Kidney capillary endothelial cell (primary cell): ENCODE measurements around the gene ZFP28.

Experiments
- DNase-seq: peaks from one replicate; pipeline ENCODE4 v3.0.0-alpha.2; 2018; ENCODE audit warnings: low spot score

The ZFP28 gene

DNA sequence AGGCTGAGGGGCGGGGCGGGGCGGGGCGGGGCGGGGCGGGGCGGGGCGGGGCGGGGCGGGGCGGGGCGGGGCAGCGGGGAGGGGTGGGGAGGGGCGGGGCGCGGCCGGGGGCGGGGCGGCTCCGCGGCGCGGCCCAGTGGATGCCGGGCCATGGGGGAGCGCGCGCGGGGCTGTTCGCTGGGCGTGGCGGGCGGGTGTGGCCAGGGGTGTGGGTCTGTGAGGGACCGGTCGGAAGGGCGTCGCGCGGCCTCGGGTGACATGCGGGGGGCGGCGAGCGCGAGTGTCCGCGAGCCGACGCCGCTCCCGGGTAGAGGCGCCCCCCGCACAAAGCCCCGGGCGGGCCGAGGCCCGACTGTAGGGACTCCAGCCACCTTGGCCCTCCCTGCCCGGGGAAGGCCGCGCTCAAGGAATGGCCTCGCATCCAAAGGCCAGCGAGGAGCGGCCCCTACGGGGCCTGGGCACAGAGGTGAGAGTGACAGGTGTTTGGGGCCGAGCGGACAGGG, at the start of gene ZFP28:
TSS of gene ZFP28 (plus strand) at position 188 of the 503 bp plus-strand sequence. CDS start at position 259, 71 bp downstream.
- peak; percentile 32 for DNase-seq

DNA sequence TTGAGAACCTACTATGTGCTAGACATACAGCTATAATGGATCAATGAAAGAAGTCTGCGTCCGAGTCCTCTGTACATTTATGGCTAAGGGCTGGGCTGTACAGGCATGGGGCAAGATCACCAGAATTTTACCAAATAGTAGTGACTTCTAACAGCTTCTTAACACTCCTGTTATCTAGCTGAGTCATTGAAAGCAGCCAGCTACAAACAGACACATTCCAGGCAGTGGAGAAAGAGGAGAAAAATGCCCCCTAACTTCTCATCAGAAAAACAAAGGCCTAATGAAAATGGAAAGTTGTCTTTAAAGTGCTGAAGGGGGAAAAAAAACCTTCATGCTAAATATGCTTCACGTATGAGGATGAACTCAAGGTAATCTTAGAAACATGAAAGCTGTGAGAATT, 47.3 kb upstream of the ZFP28 start:
- DNase-seq = no peak

DNA sequence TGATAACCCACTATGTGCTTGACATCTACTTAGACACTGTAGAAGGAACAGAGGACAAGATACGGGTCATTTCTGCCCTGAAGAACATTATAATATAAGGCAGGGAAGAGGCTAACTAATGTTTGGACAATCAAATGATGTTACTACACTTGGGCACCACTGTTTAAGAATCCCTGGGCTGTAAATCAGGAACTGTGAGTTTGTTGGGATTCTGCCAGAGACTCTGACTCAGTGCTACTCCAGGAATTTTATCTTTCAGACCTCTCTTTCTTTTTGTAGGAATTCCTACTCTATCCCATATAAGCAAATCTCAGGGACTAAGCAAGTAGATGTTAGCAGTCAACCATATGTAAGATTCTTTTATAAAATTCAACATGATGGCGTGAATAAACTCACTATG, 34.2 kb upstream of the ZFP28 start:
- no peak for DNase-seq

DNA sequence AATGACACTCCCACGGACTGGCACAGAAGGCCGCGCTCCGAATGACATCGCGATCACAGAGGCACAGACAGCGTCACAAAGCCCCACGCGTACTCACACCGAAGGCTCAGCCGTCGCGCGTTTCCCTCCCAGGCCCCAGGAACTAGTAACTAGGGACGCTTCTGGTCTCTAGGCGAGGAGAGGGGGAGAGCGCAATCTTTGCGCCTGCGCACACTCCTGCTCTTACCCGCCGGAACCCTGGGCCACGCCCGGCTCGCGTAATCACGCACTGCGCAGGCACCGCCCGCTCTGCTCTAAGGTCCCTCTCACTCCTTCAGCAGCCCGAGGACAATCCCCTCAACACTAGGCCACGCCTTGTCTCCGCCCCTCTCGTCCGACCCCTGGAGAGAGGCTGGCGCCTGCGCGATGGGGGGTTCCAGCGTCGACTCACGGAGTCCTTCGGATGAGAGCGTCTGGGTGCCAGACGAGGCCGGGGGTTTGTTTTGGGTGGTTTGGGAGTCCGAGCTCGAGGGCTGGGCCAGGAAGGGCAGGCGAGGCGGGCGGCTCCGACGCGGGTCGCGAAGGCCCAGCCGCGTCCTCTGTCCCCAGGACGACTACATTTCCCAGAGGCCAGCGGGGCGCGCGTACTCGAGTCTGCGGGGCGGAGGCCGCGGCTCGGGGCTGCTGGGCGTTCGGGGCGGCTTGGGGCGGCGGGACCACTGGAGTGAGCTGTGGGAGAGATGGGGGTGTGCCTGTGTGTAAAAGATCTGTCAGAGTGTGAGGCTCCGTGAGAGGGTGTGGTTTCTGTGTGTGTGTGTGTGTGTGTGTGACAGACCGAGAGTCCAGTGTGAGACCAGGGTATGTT, 31.1 kb upstream of the ZFP28 start, which contains the start of gene ZNF471:
TSS of gene ZNF471 (plus strand) at position 410 of the 844 bp plus-strand sequence. CDS start 3,717 bp downstream, outside the sequence.
- peak; percentile 99 for DNase-seq

DNA sequence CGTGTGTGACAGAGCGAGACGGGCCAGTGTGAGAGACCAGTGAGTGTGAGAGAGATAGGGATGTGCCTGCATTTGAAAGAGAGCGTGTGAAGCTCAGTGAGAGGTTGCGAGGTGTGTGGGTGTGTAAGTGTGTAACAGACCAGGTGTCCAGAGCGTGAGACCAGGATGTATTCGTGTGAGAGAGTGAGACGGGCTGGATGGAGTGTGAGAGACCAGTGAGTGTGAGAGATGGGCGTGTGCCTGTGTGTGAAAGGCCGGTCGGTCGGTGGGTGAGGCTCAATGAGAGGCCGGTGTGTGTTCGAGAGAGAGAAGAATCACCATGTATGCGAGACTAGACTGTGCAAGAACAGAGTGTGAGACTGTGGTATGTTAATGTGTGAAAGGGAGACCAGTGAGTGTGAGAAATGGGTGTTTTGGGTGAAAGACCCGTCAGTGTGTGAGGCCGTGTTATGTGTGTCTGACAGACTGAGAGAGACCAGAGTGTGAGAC, 30.4 kb upstream of the ZFP28 start:
- no peak for DNase-seq

DNA sequence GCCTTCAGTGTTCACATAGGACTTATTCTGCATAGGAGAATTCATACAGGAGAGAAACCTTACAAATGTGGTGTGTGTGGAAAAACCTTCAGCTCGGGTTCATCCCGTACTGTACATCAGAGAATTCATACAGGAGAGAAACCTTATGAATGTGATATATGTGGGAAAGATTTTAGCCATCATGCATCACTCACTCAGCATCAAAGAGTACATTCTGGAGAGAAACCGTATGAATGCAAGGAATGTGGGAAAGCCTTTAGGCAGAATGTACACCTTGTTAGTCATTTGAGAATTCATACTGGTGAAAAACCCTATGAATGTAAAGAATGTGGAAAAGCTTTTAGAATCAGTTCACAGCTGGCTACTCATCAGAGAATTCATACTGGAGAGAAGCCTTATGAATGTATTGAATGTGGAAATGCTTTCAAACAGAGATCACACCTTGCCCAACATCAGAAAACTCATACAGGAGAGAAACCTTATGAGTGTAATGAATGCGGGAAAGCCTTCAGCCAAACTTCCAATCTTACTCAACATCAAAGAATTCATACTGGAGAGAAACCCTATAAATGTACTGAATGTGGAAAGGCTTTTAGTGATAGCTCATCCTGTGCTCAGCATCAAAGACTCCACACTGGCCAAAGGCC, 13.4 kb upstream of the ZFP28 start:
- no peak for DNase-seq

DNA sequence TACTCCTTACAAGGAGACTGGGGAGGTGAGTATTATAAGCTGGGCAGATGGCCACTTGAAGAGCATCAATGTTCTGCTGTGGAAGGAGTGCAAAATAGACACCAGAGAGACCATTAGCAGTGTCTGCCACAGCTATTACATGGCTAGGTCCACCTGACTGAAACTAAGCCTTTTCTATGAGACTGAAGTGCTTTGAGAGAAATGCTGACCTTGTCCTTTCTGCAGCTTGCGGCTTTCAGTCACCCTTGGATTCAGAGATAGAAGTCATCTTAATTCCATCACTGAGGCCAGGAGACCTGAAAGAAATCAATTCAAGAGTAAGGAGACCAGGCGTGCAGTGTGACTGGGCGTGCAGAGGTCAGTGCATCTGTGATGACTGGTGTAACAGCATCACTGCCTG, 1.3 kb upstream of the ZFP28 start:
- no peak for DNase-seq

DNA sequence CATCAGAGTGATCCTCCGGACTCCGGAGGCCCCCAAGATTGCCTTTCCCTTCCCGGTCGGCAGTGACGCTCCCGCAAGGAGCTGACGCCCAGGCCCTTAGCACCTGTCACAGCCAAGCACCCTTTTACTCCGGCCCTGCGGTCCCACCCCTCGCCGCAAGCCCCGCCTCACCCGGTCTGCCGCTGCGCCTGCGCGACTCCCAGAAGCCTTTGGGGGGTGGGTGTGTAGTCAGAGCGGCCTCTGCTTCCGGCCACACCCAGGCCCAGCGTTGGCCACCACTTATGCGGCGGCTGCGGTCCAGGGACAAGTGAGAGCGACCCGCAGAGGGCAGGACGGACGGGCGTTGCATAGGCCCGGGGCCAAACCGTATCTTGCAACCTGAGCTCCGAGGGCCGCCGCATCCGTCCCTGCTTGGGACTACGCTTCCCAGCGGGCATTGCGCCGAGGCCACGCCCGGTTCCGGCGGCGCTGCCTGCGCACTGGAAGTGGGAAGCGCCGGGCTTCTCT, 441 bp upstream of the ZFP28 start:
- peak; percentile 75 for DNase-seq

DNA sequence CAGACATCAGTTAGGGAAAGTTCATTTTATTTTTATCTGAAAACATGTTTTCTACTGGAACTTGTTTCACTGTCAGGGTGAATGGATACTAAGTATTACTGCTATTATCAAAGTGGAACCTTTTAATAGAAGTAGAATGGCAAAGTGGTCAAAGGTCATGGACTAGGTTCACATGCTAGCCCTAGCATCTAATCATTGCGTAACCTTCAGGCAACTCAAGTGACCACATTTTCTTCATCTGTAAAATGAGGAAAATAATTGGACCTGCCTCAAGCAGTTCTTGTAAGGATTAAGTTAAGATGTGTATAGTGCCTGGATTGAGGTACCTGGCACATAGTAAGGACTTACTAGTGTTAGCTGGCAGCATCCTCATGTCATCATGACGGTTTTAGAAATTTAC, 5.0 kb downstream of the ZFP28 start:
- no peak for DNase-seq

DNA sequence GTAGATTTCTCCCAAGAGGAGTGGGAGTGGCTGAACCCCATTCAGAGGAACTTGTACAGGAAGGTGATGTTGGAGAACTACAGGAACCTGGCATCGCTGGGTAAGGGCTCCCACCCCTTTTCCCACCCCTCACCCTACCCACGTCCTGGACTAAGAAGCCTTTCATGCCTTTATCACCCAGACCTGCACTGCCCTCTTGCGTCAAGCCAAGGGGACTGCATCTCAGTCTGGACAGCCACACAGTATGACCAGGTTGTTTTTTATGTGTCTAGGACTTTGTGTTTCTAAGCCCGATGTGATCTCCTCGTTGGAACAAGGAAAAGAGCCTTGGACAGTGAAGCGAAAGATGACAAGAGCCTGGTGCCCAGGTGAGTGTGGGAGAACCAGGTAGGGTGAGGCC, 8.8 kb downstream of the ZFP28 start:
- DNase-seq = no peak

DNA sequence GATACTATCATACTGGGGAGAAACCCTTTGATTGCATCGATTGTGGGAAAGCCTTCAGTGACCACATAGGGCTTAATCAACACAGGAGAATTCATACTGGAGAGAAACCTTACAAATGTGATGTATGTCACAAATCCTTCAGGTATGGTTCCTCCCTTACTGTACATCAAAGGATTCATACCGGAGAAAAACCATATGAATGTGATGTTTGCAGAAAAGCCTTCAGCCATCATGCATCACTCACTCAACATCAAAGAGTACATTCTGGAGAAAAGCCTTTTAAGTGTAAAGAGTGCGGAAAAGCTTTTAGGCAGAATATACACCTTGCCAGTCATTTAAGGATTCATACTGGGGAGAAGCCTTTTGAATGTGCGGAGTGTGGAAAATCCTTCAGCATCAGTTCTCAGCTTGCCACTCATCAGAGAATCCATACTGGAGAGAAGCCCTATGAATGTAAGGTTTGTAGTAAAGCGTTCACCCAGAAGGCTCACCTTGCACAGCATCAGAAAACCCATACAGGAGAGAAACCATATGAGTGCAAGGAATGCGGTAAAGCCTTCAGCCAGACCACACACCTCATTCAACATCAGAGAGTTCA, 15.6 kb downstream of the ZFP28 start:
- DNase-seq = no peak

DNA sequence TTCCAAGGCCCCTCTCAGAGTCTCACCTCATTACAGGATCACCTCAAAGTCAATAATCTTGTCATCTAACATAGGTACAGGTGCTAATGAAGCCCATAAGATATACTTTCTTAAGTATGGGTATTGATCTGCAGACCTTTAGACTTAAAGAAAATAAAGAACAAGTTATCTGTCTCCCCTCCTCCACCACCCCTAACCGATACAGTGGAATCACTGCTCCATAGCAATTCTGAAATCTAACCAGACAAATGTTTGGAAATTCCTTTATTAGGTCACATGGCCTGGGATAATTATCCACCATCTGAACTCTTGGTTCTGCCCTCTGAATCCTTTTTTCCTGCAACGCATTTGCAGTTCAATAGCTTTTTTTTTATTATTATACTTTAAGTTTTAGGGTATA, 24.0 kb downstream of the ZFP28 start:
- DNase-seq = no peak

DNA sequence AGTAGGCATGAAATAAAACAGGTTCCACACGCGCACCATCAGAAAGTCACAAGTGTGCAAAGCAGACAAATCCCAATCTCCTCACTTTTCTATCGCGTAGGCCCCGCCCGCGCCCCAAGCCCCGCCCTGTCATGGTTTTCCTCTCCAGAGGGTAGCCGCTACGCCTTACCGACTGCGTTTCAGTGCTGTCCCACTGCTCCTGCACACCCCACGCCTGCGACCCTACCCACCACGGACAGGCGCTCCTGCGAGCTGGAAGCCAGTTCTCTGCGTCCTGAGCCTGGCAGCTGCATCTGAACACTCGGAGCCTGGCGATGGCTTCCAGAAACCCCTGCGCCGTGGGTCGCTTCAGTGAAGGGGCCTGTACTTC, 28.1 kb downstream of the ZFP28 start:
- peak; percentile 27 for DNase-seq

DNA sequence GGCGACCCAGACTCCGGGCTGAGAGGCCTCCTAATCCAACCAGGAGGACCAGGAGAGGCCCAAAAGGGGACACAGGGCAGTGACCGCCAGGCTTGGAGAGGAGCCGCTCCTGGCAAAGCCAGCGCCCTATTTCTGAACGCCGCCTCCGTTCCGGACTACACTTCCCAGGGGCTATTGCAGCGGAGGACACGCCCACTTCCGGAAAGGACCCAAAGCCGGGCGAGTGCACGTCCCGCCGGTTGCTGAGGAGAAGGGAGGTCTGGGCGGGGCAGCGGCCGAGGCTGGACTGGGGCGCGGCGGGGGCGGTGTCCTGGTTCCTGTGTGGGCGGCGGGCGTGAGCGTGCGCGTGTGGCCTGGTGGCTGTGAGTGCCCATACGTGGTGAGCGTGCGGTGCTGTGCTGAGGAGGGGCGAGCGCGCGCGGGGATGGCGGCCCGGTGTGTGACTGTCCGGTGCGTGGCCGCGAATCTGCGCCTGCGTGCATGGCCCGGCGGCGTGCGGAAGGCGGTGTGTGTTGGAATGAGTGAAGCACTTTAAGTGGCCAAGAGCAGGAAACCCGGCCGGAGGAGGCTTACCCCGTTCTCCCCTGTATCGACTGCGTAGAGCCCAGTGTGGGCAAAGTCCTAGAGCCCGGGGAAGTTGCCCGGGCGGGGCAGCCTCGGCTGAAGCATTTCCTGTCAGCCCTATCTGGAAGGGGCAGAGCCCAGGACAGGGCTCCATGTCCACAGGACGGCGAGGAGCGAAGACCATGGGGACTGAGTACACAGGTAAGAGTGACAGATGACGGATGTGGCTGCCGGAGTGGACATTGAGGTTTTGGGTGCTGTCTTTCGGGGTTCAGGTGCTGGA, 28.7 kb downstream of the ZFP28 start, which contains the start of gene ZNF470:
TSS of gene ZNF470 (plus strand) at position 195 of the 847 bp plus-strand sequence. CDS start 2,844 bp downstream, outside the sequence.
- DNase-seq = peak; percentile 77

DNA sequence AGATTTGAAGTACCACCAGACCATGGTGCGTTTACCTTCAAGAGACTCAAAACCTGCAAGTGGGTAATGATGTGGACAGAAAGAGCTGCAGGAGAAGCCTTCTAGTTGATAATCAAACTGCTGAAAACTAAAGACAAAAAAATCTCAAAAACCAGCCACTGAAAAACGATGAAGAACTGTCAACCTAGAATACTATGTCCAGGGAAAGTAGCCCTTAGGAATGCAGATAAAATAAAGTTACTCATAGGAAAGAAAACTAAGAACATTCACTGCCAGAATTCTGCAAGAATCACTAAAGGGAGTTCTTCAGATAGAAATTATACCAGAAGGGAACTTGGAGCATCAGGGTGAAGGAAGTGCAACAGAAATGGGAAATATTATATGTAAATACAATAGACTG, 33.8 kb downstream of the ZFP28 start:
- DNase-seq = no peak

DNA sequence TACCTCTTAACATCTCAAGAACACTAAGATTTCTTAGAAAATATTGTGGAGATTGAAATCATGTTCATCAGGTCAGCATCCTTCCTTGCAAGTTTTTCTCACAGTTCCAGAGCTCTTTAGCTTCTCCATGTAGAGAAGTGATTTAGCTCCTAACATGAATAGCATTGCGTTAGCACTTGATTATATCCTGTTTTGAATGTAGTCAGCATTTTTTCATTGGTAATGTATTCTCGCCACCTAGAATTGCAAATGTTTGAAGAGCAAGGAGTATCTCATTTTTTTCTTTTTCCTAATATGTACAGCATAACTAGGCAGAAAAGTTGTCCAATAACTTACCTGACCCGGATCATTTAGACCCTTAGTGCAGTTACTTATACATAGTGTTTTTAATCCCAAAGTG, 35.2 kb downstream of the ZFP28 start:
- DNase-seq = no peak

DNA sequence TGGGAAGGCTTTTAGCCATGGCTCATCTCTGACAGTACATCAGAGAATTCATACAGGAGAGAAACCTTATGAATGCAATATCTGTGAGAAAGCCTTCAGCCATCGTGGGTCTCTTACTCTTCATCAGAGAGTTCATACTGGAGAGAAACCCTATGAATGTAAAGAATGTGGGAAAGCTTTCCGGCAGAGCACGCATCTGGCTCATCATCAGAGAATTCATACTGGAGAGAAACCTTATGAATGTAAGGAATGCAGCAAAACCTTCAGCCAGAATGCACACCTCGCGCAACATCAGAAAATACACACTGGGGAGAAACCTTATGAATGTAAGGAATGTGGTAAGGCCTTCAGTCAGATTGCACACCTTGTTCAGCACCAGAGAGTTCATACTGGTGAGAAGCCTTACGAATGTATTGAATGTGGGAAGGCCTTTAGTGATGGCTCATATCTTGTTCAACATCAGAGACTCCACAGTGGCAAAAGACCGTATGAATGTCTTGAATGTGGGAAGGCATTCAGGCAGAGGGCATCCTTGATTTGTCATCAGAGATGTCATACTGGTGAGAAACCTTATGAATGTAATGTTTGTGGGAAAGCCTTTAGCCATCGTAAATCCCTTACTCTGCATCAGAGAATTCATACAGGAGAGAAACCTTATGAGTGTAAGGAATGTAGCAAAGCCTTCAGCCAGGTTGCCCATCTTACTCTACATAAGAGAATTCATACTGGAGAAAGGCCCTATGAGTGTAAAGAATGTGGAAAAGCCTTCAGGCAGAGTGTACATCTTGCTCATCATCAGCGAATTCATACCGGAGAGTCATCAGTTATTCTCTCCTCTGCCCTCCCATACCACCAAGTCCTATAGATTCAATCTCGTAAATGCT, 39.2 kb downstream of the ZFP28 start:
- no peak for DNase-seq

DNA sequence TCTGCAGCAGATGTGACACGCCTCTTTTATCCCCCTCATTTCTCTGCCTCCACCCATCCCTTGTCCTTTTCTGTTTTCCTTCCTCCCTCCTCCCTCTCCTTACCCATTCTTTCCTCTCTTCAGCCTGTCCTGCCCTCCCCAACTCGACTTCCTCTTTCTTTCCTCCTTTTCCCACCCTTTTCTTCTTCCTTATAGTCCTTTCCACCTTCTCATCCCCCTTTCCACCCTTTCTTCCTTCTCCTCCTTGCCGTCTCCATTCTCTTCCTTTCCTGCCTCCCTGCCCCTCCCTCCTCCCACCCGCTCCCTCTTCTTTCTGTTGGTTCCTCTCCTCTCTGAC, 55.7 kb downstream of the ZFP28 start:
- DNase-seq = no peak

DNA sequence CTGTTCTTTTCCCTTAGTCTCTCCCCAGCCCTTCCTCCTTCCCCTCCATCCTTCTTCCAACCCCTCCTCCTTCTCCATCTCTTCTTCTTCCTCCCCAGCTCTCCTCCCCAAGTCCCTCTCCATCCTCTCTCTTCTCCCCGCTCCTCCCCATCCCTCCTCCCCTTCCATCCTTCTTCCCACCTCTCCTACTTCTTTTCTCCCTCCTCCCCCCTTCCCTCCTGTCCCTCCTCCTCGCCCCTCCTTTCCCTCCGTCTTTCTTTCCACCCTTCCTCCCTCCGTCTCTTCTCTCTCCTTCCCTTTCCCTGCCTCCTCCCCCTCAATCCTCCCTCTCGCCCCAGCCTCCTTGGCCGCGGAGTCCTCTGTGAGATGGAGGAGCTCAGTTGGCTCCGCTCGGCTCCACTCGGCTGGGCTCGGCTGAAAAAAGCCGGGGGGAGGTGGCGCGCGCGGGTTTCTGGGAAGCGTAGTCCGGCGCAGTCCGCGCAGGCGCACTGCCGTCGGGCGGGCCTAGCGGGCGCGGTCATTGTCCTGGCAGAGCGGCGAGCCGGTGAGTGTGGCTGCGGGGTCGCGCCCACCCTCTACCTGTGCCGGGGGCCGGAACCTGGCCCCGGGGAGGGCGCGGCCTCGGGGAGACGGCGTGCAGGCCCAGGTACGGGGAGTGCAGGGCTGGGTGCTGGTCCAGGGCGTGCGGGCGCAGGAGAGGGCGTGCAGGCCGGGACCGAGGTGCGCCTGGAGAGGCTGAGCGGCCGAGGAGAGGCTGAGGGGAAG, 56.2 kb downstream of the ZFP28 start, which contains the start of gene ZNF71:
TSS of gene ZNF71 (plus strand) at position 520 of the 765 bp plus-strand sequence. CDS start 6,257 bp downstream, outside the sequence.
- DNase-seq = peak; percentile 77

DNA sequence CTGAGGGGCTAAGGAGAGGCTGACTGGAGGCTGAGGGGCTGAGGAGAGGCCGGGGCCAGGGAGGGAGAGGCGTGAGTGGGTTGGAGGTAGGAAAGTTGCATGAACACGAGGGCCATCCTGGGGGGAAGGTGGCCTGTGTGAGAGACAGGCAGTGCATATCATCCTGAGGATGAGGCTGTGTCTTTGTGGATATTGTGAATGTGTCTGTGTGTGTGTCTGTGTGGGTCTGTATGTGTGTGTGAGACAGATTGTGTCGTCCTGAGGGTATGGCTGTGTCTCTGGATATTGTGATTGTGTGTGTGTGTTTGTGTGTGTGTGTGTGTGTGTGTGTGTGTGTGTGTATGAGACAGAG, 56.8 kb downstream of the ZFP28 start:
- peak; percentile 12 for DNase-seq
